ENCODE data around the gene PIP5K1B. TPM values are rescaled to one million over a fixed set of nuclear protein-coding genes. Genes with fewer than 3 reads are reported as not detected.

The PIP5K1B gene
- total and polyA plus RNA-seq, 2 donors (not counting 3 experiments of a cell fraction or from before 2014, with no cell fraction given) = 0.27 TPM; not detected in 1

DNA sequence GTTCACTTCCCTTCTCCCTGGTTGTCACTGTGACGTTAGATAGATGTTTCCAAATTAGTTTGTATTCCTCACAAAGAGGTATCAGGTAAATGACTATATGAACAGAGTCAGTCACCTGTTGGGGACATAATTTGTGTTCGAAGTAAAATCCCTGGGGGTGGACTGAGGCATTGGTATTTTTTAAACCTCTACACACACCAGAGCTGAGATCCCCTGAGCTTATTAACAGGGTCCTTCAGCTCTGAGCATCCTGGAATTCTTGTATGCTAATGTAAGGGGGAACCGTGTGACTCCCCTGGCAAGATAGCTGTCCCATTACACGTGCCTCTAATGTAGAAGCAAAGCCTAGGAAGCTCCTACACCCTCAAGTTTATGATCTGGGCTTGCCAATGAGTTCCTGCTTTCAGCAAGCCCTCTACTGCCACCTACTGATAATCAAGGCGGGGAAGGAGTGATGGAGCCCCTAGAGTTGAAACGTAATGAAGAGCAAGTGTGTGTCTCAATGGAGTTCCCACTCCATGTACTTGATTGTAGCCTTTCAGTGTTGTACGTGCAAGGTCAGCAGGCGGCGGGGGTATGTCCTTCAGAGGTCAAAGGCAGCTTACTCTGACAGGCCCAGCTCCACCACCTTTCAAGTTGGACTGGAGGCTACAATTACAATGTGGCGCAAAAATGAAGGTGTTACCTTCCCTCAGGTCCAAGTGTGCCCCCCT lies 294.5 kb downstream of the PIP5K1B start:
- no peaks in the 10 kb centered on the region for H3K9me3 ChIP-seq (replicated peaks; ENCODE audit: control insufficient read depth, insufficient read depth, low read length)
- H3K9ac ChIP-seq (replicated peaks; ENCODE audit: extremely low read depth, insufficient read depth, low read length) = no peak overlapping the region
- H3K36me3 ChIP-seq (ENCODE audit: control insufficient read depth in 2 of 2, extremely low read depth in 1 of 2, insufficient read depth in 2 of 2, low read length in 2 of 2) = no peaks in the 10 kb centered on the region
- BruUV-seq (replicated peaks) = no TSS peak
- H3K4me3 ChIP-seq (replicated peaks in 1 of 3; ENCODE audit: insufficient read depth in 1 of 3, low read depth in 1 of 3, low read length in 3 of 3) = no peak overlapping the region
- no peaks in the 10 kb centered on the region for H3K9me1 ChIP-seq (replicated peaks; ENCODE audit: control insufficient read depth, extremely low read depth, insufficient read depth, low read length)
- H2AFZ ChIP-seq (ENCODE audit: low read depth, low read length) = no peak overlapping the region
- intact Hi-C loops (cut with micrococcal nuclease) = loop anchor here (1.0 kb wide), 3 partner anchors 220 to 415 kb away; no protein-coding TSS in a partner anchor
- peaks cover 2 to 8% of the 10 kb centered on the region in 2 experiments for H3K27me3 ChIP-seq (ENCODE audit: control insufficient read depth in 2 of 2, insufficient read depth in 2 of 2, low read length in 2 of 2)
- H4K20me1 ChIP-seq (replicated peaks; ENCODE audit: control insufficient read depth, extremely low read depth, insufficient read depth, low read length) = no peaks in the 10 kb centered on the region
- dilution Hi-C loops (cut with MboI; ENCODE audit: extremely low pct_ligation_motif_present, low sequenced_read_pairs) = no loop called here
- FAIRE-seq (peak; percentile 86), DNase-seq (ENCODE audit: low read depth, low spot score) (peak; percentile 67)
- no peaks in the 10 kb centered on the region for H3K4me1 ChIP-seq (ENCODE audit: control insufficient read depth, extremely low read depth, insufficient read depth, low read length)
- no peak for TF ChIP-seq POLR2AphosphoS5 (IDR thresholded peaks at IDR 0.05; ENCODE audit: insufficient read depth, low read depth, low read length)
- TF ChIP-seq, protein P1, sequence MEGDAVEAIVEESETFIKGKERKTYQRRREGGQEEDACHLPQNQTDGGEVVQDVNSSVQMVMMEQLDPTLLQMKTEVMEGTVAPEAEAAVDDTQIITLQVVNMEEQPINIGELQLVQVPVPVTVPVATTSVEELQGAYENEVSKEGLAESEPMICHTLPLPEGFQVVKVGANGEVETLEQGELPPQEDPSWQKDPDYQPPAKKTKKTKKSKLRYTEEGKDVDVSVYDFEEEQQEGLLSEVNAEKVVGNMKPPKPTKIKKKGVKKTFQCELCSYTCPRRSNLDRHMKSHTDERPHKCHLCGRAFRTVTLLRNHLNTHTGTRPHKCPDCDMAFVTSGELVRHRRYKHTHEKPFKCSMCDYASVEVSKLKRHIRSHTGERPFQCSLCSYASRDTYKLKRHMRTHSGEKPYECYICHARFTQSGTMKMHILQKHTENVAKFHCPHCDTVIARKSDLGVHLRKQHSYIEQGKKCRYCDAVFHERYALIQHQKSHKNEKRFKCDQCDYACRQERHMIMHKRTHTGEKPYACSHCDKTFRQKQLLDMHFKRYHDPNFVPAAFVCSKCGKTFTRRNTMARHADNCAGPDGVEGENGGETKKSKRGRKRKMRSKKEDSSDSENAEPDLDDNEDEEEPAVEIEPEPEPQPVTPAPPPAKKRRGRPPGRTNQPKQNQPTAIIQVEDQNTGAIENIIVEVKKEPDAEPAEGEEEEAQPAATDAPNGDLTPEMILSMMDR (IDR thresholded peaks at IDR 0.05; ENCODE audit: extremely low read depth in 1 of 2, insufficient read depth in 1 of 2, low read depth in 1 of 2, low read length in 2 of 2) = peak; percentile 71 to 77
- CTCF ChIA-PET = interaction anchor here (0.5 to 5.6 kb wide), 19 partner anchors 9 to 1373 kb away, joined by 3 to 47 read pairs (median 3); partner anchors contain the start of gene FXN
- no peak overlapping the region for H3K27ac ChIP-seq (ENCODE audit: insufficient read depth, low read depth, low read length)
- no peaks in the 10 kb centered on the region for H3K79me2 ChIP-seq (ENCODE audit: control insufficient read depth, insufficient read depth, low read length)
- POLR2A ChIA-PET = no interaction called here
- no peak overlapping the region for H3K4me2 ChIP-seq (ENCODE audit: insufficient read depth, low read length)

DNA sequence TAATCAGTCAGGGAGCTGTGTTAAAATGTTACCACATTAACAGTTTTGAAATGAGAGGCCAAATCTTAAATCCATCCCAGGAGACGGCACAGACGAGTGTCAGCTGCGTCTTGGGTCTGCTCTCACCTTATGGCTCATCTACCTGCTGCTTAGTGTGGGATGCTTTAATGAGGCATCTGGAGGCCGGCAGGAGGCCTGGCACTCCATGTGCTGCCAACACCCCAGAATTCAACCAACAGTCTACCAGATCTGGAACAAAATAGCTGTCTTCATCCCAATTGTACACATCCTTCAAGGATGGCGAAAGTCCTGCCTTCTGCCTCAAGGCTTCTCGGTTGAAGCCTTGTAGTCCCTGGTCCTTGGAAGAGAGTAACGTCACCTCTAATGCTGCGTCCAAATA lies 296.9 kb downstream of the PIP5K1B start:
- intact Hi-C loops (cut with micrococcal nuclease) (no loop called here), dilution Hi-C loops (cut with MboI; ENCODE audit: extremely low pct_ligation_motif_present, low sequenced_read_pairs) (no loop called here)
- no peaks in the 10 kb centered on the region for H3K4me1 ChIP-seq (ENCODE audit: control insufficient read depth, extremely low read depth, insufficient read depth, low read length)
- TF ChIP-seq MYC (IDR thresholded peaks at IDR 0.05; ENCODE audit: low read depth, low read length) (no peak), JUN (IDR thresholded peaks at IDR 0.05; ENCODE audit: borderline replicate concordance, insufficient read depth, insufficient read length, low read depth) (no peak), POLR2AphosphoS5 (IDR thresholded peaks at IDR 0.05; ENCODE audit: insufficient read depth, low read depth, low read length) (no peak)
- TF ChIP-seq, protein P1 (IDR thresholded peaks at IDR 0.05; ENCODE audit: extremely low read depth in 1 of 2, insufficient read depth in 1 of 2, low read depth in 1 of 2, low read length in 2 of 2) = no peak
- no peak overlapping the region for H2AFZ ChIP-seq (ENCODE audit: low read depth, low read length)
- no TSS peak for BruUV-seq (replicated peaks)
- H3K27ac ChIP-seq (ENCODE audit: insufficient read depth, low read depth, low read length) = no peak overlapping the region
- no peak overlapping the region for H3K4me2 ChIP-seq (ENCODE audit: insufficient read depth, low read length)
- no peak overlapping the region for H3K9ac ChIP-seq (replicated peaks; ENCODE audit: extremely low read depth, insufficient read depth, low read length)
- CTCF ChIA-PET = interaction anchor here (1.1 kb wide), 1 partner anchor 422 kb away, joined by 3 read pairs; no protein-coding TSS in a partner anchor
- no peaks in the 10 kb centered on the region for H4K20me1 ChIP-seq (replicated peaks; ENCODE audit: control insufficient read depth, extremely low read depth, insufficient read depth, low read length)
- H3K9me3 ChIP-seq (replicated peaks; ENCODE audit: control insufficient read depth, insufficient read depth, low read length) = no peaks in the 10 kb centered on the region
- no peak overlapping the region for H3K4me3 ChIP-seq (replicated peaks in 1 of 3; ENCODE audit: insufficient read depth in 1 of 3, low read depth in 1 of 3, low read length in 3 of 3)
- H3K27me3 ChIP-seq (ENCODE audit: control insufficient read depth in 2 of 2, insufficient read depth in 2 of 2, low read length in 2 of 2) = peaks cover 2 to 4% of the 10 kb centered on the region in 2 experiments
- no peak for FAIRE-seq
- H3K9me1 ChIP-seq (replicated peaks; ENCODE audit: control insufficient read depth, extremely low read depth, insufficient read depth, low read length) = no peaks in the 10 kb centered on the region
- no peaks in the 10 kb centered on the region for H3K79me2 ChIP-seq (ENCODE audit: control insufficient read depth, insufficient read depth, low read length)
- POLR2A ChIA-PET = no interaction called here
- H3K36me3 ChIP-seq (ENCODE audit: control insufficient read depth in 2 of 2, extremely low read depth in 1 of 2, insufficient read depth in 2 of 2, low read length in 2 of 2) = no peaks in the 10 kb centered on the region
- no peak for DNase-seq (ENCODE audit: low read depth, low spot score)
